ENCODE results near the gene RFTN1.

The RFTN1 gene

DNA sequence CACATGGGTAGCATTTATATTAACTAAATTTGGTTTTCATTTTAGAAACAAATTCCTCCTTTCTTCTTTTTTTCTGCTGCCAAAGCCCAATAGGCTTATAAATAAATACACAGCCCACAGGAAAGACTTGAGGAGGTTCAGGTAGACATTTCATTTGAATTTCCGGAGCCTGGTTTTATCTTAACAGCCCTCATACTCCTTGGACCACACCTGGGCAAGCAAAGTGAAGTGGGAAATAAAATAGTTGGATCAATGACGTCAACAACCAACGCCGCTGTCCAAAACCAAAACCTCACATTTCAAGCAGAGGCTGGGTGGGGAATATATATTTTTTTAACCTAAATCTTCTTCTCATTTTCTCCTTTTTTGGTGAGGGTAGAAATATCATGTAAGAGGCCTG lies 53.2 kb downstream of the RFTN1 start:
- no peak overlapping the region for H3K4me3 ChIP-seq (ENCODE audit: low read depth, low read length)
- TF ChIP-seq CTCF (IDR thresholded peaks at IDR 0.05; ENCODE audit: borderline replicate concordance, insufficient read depth, low read depth, low read length) = no peak

GRCh38 chr3:16456784-16457415 lies 56.6 kb downstream of the RFTN1 start:
- TF ChIP-seq CTCF (IDR thresholded peaks at IDR 0.05; ENCODE audit: borderline replicate concordance, insufficient read depth, low read depth, low read length) = no peak
- no peak overlapping the region for H3K4me3 ChIP-seq (ENCODE audit: low read depth, low read length)

DNA sequence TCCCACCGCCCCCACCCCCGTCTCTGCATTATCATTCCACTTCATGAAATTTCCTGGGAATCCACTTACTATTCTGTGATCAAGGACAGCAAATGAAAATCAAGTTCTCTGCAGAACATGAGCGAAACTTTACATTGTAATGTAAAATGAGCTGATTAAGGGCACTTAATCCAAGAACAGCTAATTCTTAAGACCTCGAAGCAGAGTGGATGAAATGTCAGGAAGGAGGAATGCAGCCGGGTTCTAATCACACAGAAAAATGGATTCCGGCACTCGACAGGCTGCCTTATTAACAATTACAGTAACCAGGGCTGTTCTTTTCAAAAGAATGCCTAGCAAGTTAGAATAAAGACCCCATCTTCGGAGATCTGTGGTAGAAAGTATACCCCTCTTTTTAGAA lies 57.5 kb downstream of the RFTN1 start:
- no peak overlapping the region for H3K4me3 ChIP-seq (ENCODE audit: low read depth, low read length)
- no peak for TF ChIP-seq CTCF (IDR thresholded peaks at IDR 0.05; ENCODE audit: borderline replicate concordance, insufficient read depth, low read depth, low read length)

GRCh38 chr3:16455001-16455400 lies 58.5 kb downstream of the RFTN1 start:
- no peak for TF ChIP-seq CTCF (IDR thresholded peaks at IDR 0.05; ENCODE audit: borderline replicate concordance, insufficient read depth, low read depth, low read length)

GRCh38 chr3:16452261-16452660 lies 61.2 kb downstream of the RFTN1 start:
- H3K4me3 ChIP-seq (ENCODE audit: low read depth, low read length) = no peak overlapping the region
- TF ChIP-seq CTCF (IDR thresholded peaks at IDR 0.05; ENCODE audit: borderline replicate concordance, insufficient read depth, low read depth, low read length) = no peak

More at GRCh38 chr3:16455001-16455400, 58.5 kb downstream of the RFTN1 start:
- H3K4me3 ChIP-seq (ENCODE audit: low read depth, low read length) = no peak overlapping the region

DNA sequence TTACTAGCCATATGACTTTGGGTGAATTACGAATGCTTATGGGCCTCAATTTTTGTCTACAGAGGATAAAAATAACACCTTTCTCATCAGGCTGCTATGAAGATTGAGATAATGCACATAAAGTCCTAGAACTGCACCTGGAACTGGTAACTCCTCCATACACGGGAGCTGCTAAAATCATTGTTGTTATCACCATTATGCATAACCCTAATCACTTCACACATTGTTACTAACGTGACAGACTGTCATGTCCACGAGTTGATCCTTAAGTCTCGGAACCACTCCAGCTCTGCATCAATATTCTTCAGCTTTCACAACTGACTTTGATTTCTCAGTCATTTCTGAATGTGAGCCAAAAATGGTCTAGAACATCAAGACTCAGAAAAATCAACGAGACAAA lies 64.1 kb downstream of the RFTN1 start:
- TF ChIP-seq CTCF (IDR thresholded peaks at IDR 0.05; ENCODE audit: borderline replicate concordance, insufficient read depth, low read depth, low read length) = no peak
- no peak overlapping the region for H3K4me3 ChIP-seq (ENCODE audit: low read depth, low read length)

- TF ChIP-seq CTCF (IDR thresholded peaks at IDR 0.05; ENCODE audit: borderline replicate concordance, insufficient read depth, low read depth, low read length) = no peak
- H3K4me3 ChIP-seq (ENCODE audit: low read depth, low read length) = no peak overlapping the region
Measured at GRCh38 chr3:16448639-16449070, 64.8 kb downstream of the RFTN1 start.
